GM12878 (cell line): ENCODE data around the gene TMEM259. TPM values are rescaled to one million over a fixed set of nuclear protein-coding genes. Genes with fewer than 3 reads are reported as not detected.

Experiments
- ASH2L ChIP-seq: fragments of 300-600, 200-600 bp; sonication (generic); IDR thresholded peaks from 2 replicates; pipeline ENCODE4 v1.6.1; 2017; ENCODE audit warnings: low read depth, mild to moderate bottlenecking, borderline replicate concordance
- BCL3 ChIP-seq: IDR thresholded peaks from 2 replicates; pipeline ENCODE4 v1.6.1; 2011; ENCODE audit warnings: borderline replicate concordance, low read depth, mild to moderate bottlenecking, moderate library complexity, low read length; ENCODE audit not compliant: insufficient read depth, poor library complexity, severe bottlenecking
- CBFB ChIP-seq: IDR thresholded peaks from 2 replicates; pipeline ENCODE4 v1.6.1; 2016; ENCODE audit warnings: antibody characterized with exemption, low read depth
- E2F8 ChIP-seq: fragments of 450-650 bp; IDR thresholded peaks from 2 replicates; pipeline ENCODE4 v1.6.1; 2018; ENCODE audit warnings: mild to moderate bottlenecking, low read depth, moderate library complexity; ENCODE audit not compliant: partially characterized antibody
- EED ChIP-seq: sonication (generic); IDR thresholded peaks from 2 replicates; pipeline ENCODE4 v1.6.1; 2016; ENCODE audit warnings: antibody characterized with exemption, low read depth
- FOS ChIP-seq: IDR thresholded peaks from 3 replicates; pipeline ENCODE4 v1.6.1; 2011; ENCODE audit warnings: borderline replicate concordance; ENCODE audit not compliant: insufficient read length; ENCODE audit errors: extremely low read depth
- HDGF ChIP-seq: fragments of 450-650 bp; IDR thresholded peaks from 2 replicates; pipeline ENCODE4 v1.6.1; 2016; ENCODE audit warnings: antibody characterized with exemption
- HSF1 ChIP-seq: fragments of 150-350 bp; IDR thresholded peaks from 2 replicates; pipeline ENCODE4 v1.6.1; 2014; ENCODE audit warnings: mild to moderate bottlenecking, low read depth, low read length
- IKZF2 ChIP-seq, 2 experiments: fragments of 450-650 bp; IDR thresholded peaks; 2 replicates each; pipeline ENCODE4 v1.6.1; 2017; ENCODE audit warnings: mild to moderate bottlenecking in 2 of 2, moderate library complexity in 2 of 2
- KAT2A ChIP-seq: conservative IDR thresholded peaks from 2 replicates; pipeline ENCODE4 v1.6.1; 2011; ENCODE audit warnings: low read depth, low read length; ENCODE audit not compliant: control insufficient read depth
- KDM1A ChIP-seq: fragments of 200-600 bp; sonication (generic); IDR thresholded peaks from 2 replicates; pipeline ENCODE4 v1.6.1; 2016; ENCODE audit warnings: borderline replicate concordance
- MEF2A ChIP-seq: IDR thresholded peaks from 2 replicates; pipeline ENCODE4 v1.6.1; 2011; ENCODE audit warnings: low read depth, mild to moderate bottlenecking, low read length, moderate library complexity; ENCODE audit not compliant: insufficient read depth
- MEF2B ChIP-seq: fragments of 450-650 bp; IDR thresholded peaks from 2 replicates; pipeline ENCODE4 v1.6.1; 2018; ENCODE audit warnings: mild to moderate bottlenecking, moderate library complexity; ENCODE audit not compliant: partially characterized antibody, poor library complexity, severe bottlenecking
- MXI1 ChIP-seq: fragments of 150-350 bp; IDR thresholded peaks from 2 replicates; pipeline ENCODE4 v1.6.1; 2011; ENCODE audit warnings: low read depth, mild to moderate bottlenecking, inconsistent platforms, low read length, improper control_type of control experiment
- NBN ChIP-seq: fragments of 450-650 bp; IDR thresholded peaks from 2 replicates; pipeline ENCODE4 v1.6.1; 2016
- NR2C1 ChIP-seq: fragments of 450-650 bp; IDR thresholded peaks from 2 replicates; pipeline ENCODE4 v1.6.1; 2017; ENCODE audit warnings: antibody characterized with exemption, mild to moderate bottlenecking, moderate library complexity
- NR2F1 ChIP-seq: fragments of 450-650 bp; conservative IDR thresholded peaks from 2 replicates; pipeline ENCODE4 v1.6.1; 2017; ENCODE audit warnings: mild to moderate bottlenecking
- RCOR1 ChIP-seq: conservative IDR thresholded peaks from 2 replicates; pipeline ENCODE4 v1.6.1; 2012; ENCODE audit warnings: low read depth, low read length, improper control_type of control experiment
- SIN3A ChIP-seq: IDR thresholded peaks from 2 replicates; pipeline ENCODE4 v1.6.1; 2012; ENCODE audit warnings: low read depth, low read length, improper control_type of control experiment
- SIX5 ChIP-seq: IDR thresholded peaks from 2 replicates; pipeline ENCODE4 v1.6.1; 2011; ENCODE audit warnings: mild to moderate bottlenecking, low read depth, low read length, moderate library complexity; ENCODE audit not compliant: severe bottlenecking
- SPI1 ChIP-seq: IDR thresholded peaks from 2 replicates; pipeline ENCODE4 v1.6.1; 2011; ENCODE audit warnings: low read depth, mild to moderate bottlenecking, low read length, moderate library complexity, borderline replicate concordance; ENCODE audit not compliant: insufficient read depth
- STAT3 ChIP-seq: IDR thresholded peaks from 2 replicates; pipeline ENCODE4 v1.6.1; 2011; ENCODE audit warnings: low read depth, low read length, improper control_type of control experiment
- SUZ12 ChIP-seq: fragments of 200-600 bp; sonication (generic); IDR thresholded peaks from one replicate; pipeline ENCODE4 v1.6.1; 2018; ENCODE audit warnings: antibody characterized with exemption, mild to moderate bottlenecking; ENCODE audit not compliant: unreplicated experiment
- TAF1 ChIP-seq: IDR thresholded peaks from 2 replicates; pipeline ENCODE4 v1.6.1; 2011; ENCODE audit warnings: mild to moderate bottlenecking, low read depth, low read length, borderline replicate concordance
- TARDBP ChIP-seq: IDR thresholded peaks from 2 replicates; pipeline ENCODE4 v1.6.1; 2016; ENCODE audit warnings: borderline replicate concordance
- ZNF217 ChIP-seq: fragments of 450-650 bp; IDR thresholded peaks from 2 replicates; pipeline ENCODE4 v1.6.1; 2017; ENCODE audit warnings: antibody characterized with exemption, mild to moderate bottlenecking
- polyA plus RNA-seq, 11 experiments: library from polyadenylated mRNA; depleted of rRNA in 4 of 11; unstranded in 6 of 11; stranded (reverse) in 5 of 11; fragments of >200 nt; fragmentation: Nextera tagmentation in 4 of 11; fragmentation: Illumina TruSeq in 1 of 11; extraction: Ambion mirVana in 4 of 11; extraction: Trizol in 1 of 11; gene quantifications; 1 replicate in 1 of 11; 2 replicates in 10 of 11; pipeline versions ENCODE4 v1.2.1 to v1.2.3, GENCODE V29; 2011 to 2016; ENCODE audit warnings: inconsistent platforms in 2 of 11, missing spikeins in 2 of 11, low read depth in 1 of 11
- total RNA-seq, 4 experiments: library from RNA; depleted of rRNA in 3 of 4; stranded (reverse); fragments of >200 nt in 3 of 4; fragmentation: Illumina TruSeq in 1 of 4; extraction: Trizol in 1 of 4; gene quantifications; 2 replicates each; pipeline versions ENCODE4 v1.2.1 to v1.2.3, GENCODE V29; 2013 to 2021

TMEM259 gene
- total and polyA plus RNA-seq, 10 of the 15 experiments (the other 5 are each of a cell fraction or from before 2014, with no cell fraction given): 0.43 to 184 (median 62.0) TPM

- TF ChIP-seq CBFB (peak; percentile 53; the same call in 1 of the 2 replicates), KDM1A (peak; percentile 75; the same call in 1 of the 2 replicates), NR2C1 (peak; percentile 39; the same call in 1 of the 2 replicates), STAT3 (no peak), KAT2A (no peak), RCOR1 (no peak), MEF2B (peak; percentile 31), ASH2L (no peak), FOS (no peak), TAF1 (peak; percentile 46; the same call in 1 of the 2 replicates), HSF1 (no peak), E2F8 (peak; percentile 29), ZNF217 (peak; percentile 64; the same call in 1 of the 2 replicates), IKZF2 (IDR thresholded peaks at IDR 0.05) (peak; percentile 39 to 51; a peak in 2 of 4 replicates), SIX5 (no peak), NBN (0 out of 2 replicates have a peak, but pooled peaks have one; percentile 75), SPI1 (peak; percentile 84), SIN3A (peak; percentile 74; the same call in 1 of the 2 replicates), MXI1 (peak; percentile 95), MEF2A (0 out of 2 replicates have a peak, but pooled peaks have one; percentile 11), NR2F1 (peak; percentile 76; the same call in 1 of the 2 replicates), TARDBP (0 out of 2 replicates have a peak, but pooled peaks have one; percentile 36), BCL3 (no peak), EED (no peak), SUZ12 (no peak), HDGF (peak; percentile 98)
Measured at GRCh38 chr19:1069009-1069779, 48.3 kb upstream of the TMEM259 start (continued).
